Activated naive CD4-positive, alpha-beta T cell treated with Interleukin-2 at 50 U/mL for 16 hours (primary cell): ENCODE data around the gene ATAD2B.
"Not testable (repeated sequence)": the region's sequence is repeated elsewhere in the genome, so short reads cannot be mapped to it uniquely, and the experiment has no call there.

Source experiments
- DNase-seq: peaks from one replicate; pipeline ENCODE4 v3.0.0-alpha.2; 2020

Gene ATAD2B

GRCh38 chr2:23782646-23783045 is 144.3 kb downstream of the ATAD2B start:
- DNase-seq = no peak

DNA sequence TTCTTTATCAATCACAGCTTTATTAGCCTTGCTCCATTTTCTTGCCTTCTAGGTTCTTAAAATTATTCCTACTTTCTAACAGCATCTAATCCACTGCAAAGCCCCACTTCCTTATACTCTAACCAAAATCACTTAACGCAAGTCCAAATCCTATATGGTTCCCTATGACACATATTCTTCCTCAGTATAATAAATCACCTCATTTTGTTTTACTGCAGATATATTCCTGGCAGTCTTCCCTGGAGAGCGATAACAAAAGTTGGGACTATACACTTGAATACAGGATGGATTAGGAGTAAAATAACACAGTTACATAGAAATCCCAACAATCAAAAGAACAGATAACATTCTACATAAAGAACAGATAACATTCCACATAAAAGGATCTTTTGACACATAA is 144.8 kb downstream of the ATAD2B start:
- no peak for DNase-seq

DNA sequence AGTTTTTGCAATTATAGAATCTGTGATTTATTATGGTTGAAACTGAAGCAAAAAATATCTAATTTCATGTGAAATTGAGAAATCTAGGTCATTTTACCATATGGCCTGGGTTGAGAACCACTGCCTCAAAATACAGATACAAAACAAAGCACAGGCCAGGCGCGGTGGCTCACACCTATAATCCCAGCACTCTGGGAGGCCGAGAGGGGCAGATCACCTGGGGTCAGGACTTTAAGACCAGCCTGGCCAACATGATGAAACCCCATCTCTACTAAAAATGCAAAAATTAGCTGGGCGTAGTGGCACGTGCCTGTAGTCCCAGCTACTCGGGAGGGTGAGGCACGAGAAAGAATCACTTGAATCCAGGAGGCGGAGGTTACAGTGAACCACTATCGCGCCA is 146.5 kb downstream of the ATAD2B start:
- DNase-seq = not testable (repeated sequence)

DNA sequence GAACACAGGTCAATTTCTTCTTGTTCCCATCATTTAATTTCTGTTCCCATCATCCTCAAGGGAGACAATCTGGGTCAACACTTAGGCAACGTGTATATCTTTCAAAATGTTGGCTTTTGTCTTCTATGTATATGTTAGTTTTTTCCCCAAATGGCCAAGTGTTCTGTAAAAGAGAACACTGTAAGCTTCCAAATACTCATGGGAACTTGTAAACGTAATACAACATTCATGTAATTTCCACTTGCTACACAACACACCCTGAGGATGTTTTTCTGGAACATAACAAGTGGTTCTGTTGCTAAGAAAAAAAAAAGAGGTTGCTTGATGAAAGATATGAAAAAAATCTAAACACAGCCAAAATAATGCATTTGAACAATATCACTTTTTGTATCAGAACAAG is 149.1 kb downstream of the ATAD2B start:
- DNase-seq = no peak

GRCh38 chr2:23776021-23776420 is 150.9 kb downstream of the ATAD2B start:
- no peak for DNase-seq

DNA sequence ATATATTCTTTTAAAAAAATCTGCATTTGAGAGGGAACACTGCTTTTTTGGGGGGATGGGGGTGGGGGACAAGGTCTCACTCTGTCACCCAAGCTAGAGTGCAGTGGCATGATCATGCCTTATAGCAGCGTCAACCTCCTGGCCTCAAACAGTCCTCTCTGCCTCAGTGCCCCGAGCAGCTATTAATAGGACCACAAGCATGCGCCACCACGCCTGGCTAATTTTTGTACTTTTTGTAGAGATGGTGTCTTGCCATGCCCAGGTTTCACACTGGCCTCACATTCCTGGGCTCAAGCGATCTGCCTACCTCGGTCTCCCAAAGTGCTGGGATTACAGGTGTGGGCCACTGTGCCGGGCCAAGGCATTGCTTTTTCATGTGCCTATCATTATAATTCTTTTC is 154.2 kb downstream of the ATAD2B start:
- no peak for DNase-seq

DNA sequence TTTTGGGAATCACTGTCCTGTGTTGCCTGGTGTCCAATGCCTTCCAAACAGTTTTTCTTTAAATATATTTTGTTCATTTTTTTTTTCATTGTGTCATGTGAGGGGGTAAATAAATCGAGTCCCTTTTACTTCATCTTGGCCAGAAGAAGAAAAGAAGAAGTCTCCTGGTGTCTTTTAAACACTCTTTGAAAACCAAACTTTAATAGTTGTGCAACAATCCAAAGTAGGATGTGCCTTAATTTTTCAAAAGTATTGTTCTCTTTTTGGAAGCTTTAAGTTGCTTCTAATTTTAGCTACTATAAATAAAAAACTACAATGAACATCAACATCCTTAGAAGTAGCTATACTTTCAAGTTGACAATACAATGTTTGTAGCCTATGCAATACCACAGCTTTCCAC is 154.9 kb downstream of the ATAD2B start:
- no peak for DNase-seq

GRCh38 chr2:23769364-23769763 is 157.6 kb downstream of the ATAD2B start:
- no peak for DNase-seq

DNA sequence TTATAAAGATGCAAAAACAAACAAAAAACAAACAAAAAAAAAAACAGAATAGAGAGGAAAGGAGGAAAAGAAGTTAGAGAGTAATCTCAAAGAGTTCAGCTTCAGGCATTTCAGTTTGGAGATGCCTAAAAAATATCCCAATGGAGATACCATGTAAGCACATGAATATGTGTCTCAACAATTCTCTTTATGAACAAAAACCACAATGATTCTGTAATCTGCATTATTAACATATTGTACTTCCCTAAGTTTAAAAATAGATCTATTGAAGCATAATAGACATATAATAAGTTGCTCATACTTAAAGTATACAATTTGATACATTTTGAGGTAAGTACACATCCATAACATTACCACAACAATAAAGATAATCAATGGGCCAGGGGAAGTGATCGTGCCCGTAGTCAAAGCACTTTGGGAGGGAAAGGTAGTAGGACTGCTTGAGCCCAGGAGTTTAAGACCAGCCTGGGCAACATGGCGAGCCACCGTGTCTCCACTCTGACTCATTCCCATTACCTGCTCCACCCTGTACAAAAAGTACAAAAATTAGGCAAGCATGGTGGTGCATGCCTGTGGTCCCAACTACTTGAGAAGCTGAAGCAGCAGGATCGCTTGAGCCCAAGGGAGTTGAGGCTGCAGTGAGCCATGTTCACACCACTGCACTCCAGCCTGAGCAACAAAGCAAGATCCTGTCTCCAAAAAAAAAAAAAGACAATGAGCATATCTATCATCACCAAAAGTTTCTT is 158.9 kb downstream of the ATAD2B start:
- no peak for DNase-seq

GRCh38 chr2:23762141-23762540 is 164.8 kb downstream of the ATAD2B start:
- DNase-seq = no peak

DNA sequence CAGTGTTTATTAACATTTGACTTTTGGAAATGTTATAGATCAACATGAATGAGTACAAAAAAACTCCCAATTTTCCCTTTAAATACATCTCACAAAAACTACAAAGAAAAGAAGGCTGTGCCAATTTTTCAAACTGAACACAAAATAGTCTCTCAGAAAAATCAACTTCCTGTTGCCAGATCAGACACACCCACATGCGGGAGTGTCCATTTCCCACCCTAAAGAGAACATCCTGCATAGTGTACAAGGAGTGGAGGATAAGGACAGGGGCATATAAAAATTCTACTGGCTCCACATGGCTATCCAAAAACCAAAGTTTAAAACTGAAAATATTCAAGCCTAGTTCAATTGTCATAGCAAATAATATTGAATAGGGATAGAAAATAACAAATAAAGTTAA is 165.3 kb downstream of the ATAD2B start:
- DNase-seq = no peak

GRCh38 chr2:23760736-23761135 is 166.2 kb downstream of the ATAD2B start:
- DNase-seq = no peak

DNA sequence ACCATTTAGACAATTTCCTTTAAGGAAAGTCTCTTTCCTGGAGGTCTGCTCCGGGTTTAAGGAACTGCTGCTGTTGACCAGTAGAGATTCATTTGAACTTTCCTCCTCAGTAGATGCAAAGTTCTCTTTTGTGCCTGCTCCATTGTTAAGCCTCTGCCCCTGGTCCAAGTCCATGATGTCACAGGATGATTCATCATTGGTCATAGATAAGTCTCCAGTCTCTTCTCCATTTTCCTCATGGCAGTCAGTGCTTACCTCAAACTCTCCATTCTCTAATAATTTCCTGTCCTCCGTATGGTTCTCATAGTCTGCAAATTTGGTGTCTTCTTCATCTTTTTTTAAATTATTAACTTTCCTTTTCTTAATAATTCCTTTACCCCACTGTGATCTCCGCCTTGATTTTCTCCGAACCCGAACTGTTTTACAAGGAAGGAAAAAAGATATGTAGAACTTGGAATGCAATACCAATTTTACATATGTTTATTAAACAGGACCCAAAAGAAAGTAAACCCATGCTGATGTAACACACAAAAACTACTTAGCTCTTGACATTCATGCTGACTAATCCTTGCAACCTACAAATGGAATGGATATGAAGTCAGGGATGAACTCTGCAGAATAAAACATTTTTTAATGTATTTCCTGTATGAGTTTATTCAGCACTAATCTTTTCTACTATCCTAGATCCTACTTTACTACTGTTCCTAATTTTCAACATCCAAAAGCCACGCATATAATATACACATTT is 169.1 kb downstream of the ATAD2B start:
- DNase-seq = no peak

DNA sequence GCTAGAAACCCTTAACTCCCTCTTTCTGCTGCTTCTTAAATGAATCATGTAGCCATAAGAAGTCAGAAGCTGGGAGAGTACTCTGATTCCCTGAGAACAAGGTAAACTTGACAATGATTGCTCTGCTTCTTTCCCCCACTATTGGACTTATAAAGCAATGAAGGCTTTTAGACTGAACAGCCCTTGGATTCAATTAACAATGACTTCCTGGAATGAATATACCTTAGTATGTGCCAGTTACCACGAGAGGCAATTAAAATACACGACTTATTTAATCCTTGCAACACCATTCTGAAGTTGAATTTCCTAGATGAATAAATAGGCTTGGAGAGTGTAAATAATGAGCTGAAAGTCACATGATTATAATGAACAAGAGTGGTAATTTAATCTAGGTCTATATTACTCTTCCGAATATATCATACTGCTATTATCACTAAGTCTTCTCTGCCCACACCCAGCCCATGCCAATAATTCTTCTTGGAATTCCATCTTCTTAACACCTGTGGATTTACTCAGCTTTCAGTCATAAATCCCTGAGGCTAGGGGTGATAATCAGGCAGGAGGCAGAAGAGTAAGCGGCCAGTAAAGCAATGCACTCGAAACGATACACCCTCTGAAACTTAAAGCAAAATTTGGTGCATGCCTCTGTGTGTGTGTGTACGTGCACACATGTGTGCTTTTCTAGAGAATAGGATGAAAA is 170.2 kb downstream of the ATAD2B start:
- no peak for DNase-seq

DNA sequence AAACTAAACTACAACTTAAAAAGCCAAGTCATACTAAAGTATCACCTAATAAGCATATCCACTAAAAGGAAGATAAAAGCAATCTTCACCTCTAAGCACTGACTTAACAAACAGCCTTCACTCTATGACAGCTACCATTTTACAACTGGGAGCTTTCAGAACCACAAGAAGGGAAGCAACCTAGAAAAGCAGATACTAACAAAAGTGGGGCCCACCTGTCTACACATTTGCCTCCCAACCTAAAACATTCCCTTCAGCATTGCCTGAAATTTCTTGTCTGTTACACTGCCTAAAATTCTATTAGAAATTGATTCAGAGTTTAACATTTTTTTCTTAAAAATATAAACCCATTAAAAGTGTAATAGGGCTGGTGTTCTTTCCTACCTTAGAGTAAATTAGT is 172.0 kb downstream of the ATAD2B start:
- no peak for DNase-seq

- no peak for DNase-seq
These were observed 173.5 kb downstream of the ATAD2B start for GRCh38 chr2:23753291-23754010.

DNA sequence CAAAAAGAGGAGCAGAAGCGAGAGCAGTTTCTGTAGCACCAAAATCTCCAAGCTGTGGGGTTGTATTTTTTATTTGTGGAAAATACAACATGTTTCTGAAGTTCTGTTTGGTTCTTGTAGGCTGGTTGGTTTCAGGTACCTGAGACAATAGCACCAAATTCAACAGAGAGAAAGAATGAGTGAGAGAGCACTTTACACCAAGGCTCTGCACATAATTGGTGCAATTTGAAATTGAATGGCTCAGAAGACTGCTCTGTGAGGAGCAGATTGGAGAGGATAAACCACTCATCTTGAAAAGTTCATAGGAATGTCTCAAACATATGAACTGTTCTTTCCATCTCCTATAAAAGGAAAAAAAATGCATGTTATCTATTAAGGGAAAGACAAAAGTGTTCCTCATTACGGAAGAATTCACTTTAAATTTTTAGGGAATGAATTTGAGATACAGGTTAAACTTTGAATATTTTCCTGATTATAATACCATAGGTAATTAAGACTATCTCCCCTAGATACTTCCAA is 175.1 kb downstream of the ATAD2B start:
- no peak for DNase-seq

GRCh38 chr2:23746141-23746863 is 180.6 kb downstream of the ATAD2B start:
- DNase-seq = no peak

GRCh38 chr2:23745726-23746105 is 181.2 kb downstream of the ATAD2B start:
- DNase-seq = no peak

DNA sequence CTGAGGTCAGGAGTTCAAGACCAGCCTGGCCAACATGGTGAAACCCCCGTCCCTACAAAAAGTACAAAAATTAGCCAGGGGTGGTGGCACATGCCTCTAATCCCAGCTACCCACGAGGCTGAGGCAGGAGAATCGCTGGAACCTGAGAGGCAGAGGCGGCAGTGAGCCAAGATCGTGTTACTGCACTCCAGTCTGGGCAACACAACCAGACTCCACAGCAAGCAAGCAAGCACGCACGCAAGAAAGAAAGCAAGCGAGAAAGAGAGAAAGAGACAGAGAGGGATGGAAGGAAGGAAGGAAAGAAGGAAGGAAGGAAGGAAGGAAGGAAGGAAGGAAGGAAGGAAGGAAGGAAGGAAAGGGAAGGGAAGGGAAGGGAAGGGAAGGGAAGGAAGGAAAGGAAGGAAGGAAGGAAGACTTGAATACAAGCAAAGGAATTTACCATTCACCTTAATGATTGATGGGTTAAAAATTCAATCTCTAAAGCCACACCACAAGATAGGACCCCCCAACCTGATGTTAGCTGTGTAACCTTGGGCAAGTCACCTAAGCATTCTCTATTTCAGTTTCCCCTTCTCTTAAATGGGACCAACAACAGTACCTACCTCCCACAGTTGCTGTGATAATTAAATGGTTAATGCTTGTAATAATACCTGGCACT is 181.7 kb downstream of the ATAD2B start:
- DNase-seq = no peak

DNA sequence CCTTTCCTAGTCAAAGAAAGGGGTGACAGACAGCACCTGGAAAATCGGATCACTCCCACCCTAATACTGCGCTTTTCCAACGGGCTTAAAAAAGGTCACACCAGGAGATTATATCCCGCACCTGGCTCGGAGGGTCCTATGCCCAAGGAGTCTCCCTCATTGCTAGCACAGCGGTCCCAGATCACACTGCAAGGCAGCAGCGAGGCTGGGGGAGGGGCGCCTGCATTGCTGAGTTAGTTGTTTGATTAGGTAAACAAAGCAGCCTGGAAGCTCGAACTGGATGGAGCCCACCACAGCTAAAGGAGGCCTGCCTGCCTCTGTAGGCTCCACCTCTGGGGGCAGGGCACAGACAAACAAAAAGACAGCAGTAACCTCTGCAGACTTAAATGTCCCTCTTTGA is 190.1 kb downstream of the ATAD2B start:
- DNase-seq = not testable (repeated sequence)

DNA sequence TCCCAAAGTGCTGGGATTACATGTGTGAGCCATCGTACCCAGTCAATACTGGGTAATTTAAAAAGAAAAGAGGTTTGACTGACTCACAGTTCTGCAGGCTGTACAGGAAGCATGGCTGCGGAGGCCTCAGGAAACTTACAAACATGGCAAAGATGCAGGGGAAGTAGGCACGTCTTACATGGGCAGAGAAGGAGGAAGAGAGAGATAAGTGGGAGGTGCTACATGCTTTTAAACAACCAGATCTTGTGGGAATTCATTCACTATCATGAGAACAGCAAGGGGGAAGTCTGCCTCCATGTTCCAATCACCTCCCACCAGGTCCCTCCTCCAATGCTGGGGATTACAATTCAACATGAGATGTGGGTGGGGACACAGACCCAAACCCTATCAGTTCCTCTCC is 192.5 kb downstream of the ATAD2B start:
- DNase-seq = no peak
